HL-60 (cell line): ENCODE measurements around the gene RANBP3.

Experiments
- POLR2AphosphoS5 ChIP-seq: IDR thresholded peaks from 2 replicates; pipeline ENCODE4 v1.6.1; 2012; ENCODE audit warnings: low read depth
- TF ChIP-seq, protein P1 (sequence below): IDR thresholded peaks from one replicate; pipeline ENCODE4 v1.5.1; 2011; ENCODE audit warnings: low read length, control low read depth, inconsistent platforms; ENCODE audit not compliant: insufficient read depth
- TF ChIP-seq, protein P2 (sequence below): IDR thresholded peaks from 2 replicates; pipeline ENCODE4 v1.6.1; 2012; ENCODE audit warnings: low read depth; ENCODE audit not compliant: insufficient replicate concordance

DNA sequence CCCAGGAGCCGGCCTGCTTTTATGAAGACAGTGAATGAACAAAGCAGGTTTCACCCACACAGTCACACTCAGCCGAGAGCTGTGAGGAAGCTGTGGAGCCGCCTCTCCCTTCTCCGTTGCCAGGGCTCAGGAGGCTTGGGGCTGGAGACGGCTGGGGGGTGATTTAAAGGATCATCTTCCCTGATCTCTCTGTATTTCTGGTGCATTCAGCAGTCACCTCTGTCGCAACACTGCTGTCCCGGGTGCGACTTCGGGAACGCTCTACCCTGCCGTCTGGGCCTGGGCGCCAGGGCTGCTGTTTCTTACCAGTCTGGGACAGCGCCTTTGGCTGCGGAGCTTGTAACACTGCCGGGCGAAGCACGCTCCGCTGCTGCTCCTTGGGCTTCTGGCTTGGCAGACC lies 45.8 kb downstream of the RANBP3 start:
- TF ChIP-seq, protein P1, sequence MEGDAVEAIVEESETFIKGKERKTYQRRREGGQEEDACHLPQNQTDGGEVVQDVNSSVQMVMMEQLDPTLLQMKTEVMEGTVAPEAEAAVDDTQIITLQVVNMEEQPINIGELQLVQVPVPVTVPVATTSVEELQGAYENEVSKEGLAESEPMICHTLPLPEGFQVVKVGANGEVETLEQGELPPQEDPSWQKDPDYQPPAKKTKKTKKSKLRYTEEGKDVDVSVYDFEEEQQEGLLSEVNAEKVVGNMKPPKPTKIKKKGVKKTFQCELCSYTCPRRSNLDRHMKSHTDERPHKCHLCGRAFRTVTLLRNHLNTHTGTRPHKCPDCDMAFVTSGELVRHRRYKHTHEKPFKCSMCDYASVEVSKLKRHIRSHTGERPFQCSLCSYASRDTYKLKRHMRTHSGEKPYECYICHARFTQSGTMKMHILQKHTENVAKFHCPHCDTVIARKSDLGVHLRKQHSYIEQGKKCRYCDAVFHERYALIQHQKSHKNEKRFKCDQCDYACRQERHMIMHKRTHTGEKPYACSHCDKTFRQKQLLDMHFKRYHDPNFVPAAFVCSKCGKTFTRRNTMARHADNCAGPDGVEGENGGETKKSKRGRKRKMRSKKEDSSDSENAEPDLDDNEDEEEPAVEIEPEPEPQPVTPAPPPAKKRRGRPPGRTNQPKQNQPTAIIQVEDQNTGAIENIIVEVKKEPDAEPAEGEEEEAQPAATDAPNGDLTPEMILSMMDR = no peak
- no peak for TF ChIP-seq POLR2AphosphoS5
- TF ChIP-seq, protein P2, sequence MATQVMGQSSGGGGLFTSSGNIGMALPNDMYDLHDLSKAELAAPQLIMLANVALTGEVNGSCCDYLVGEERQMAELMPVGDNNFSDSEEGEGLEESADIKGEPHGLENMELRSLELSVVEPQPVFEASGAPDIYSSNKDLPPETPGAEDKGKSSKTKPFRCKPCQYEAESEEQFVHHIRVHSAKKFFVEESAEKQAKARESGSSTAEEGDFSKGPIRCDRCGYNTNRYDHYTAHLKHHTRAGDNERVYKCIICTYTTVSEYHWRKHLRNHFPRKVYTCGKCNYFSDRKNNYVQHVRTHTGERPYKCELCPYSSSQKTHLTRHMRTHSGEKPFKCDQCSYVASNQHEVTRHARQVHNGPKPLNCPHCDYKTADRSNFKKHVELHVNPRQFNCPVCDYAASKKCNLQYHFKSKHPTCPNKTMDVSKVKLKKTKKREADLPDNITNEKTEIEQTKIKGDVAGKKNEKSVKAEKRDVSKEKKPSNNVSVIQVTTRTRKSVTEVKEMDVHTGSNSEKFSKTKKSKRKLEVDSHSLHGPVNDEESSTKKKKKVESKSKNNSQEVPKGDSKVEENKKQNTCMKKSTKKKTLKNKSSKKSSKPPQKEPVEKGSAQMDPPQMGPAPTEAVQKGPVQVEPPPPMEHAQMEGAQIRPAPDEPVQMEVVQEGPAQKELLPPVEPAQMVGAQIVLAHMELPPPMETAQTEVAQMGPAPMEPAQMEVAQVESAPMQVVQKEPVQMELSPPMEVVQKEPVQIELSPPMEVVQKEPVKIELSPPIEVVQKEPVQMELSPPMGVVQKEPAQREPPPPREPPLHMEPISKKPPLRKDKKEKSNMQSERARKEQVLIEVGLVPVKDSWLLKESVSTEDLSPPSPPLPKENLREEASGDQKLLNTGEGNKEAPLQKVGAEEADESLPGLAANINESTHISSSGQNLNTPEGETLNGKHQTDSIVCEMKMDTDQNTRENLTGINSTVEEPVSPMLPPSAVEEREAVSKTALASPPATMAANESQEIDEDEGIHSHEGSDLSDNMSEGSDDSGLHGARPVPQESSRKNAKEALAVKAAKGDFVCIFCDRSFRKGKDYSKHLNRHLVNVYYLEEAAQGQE = no peak
